HepG2 (cell line): ENCODE results near the gene PASK. TPM values are rescaled to one million over a fixed set of nuclear protein-coding genes. Genes with fewer than 3 reads are reported as not detected.

Experiments
- ATAC-seq: fragments of 200-7000 bp; cut with Tn5 transposase; 3 replicates; pipeline ENCODE4 v1.9.1; 2020; ENCODE audit warnings: mild to moderate bottlenecking, moderate library complexity
- Bru-seq: library from RNA; stranded (reverse); fragments of 400-500 nt; gene quantifications from one replicate; lab custom pipeline; 2021; lab: Mats Ljungman, UMichigan
- BruChase-seq, 2 experiments: library from RNA; stranded (reverse); fragments of 400-500 nt; gene quantifications; one replicate each; lab custom pipeline; 2021; lab: Mats Ljungman, UMichigan
- BruUV-seq: library from RNA; stranded (reverse); fragments of 400-500 nt; replicated peaks from 2 replicates; lab custom pipeline; 2021; lab: Mats Ljungman, UMichigan
- CTCF ChIA-PET: fragments of 300-600 bp; formaldehyde crosslinking; extraction: SDS; loops from one replicate; lab custom pipeline; 2021; ENCODE audit warnings: low total read pairs, inconsistent platforms, low intra/inter-chr PET ratio; lab: Yijun Ruan, JAX
- POLR2A ChIA-PET: fragments of 350-600 bp; sonication (Branson Sonifier 250); formaldehyde crosslinking; loops from one replicate; lab custom pipeline; 2020; ENCODE audit warnings: antibody characterized with exemption, inconsistent platforms; lab: Yijun Ruan, JAX
- DNase-seq: peaks from one replicate; pipeline ENCODE4 v3.0.0-alpha.2; 2015; ENCODE audit warnings: low spot score
- FAIRE-seq: peaks from 3 replicates; lab custom pipeline; 2011; peaks lifted over from hg19 to GRCh38; lab: Jason Lieb, UNC
- H2AFZ ChIP-seq: one replicate; pipeline ENCODE4 v1.6.1; 2011; ENCODE audit warnings: low read length, inconsistent platforms
- H3K27ac ChIP-seq: fragments of 300-600 bp; 3 replicates; pipeline ENCODE4 v1.8.0; 2011; ENCODE audit warnings: mixed run types, mild to moderate bottlenecking, mixed read lengths, low read length, inconsistent platforms; ENCODE audit not compliant: insufficient read depth; ENCODE audit errors: extremely low read length
- H3K27me3 ChIP-seq, 2 experiments: fragments of 200-600 bp in 1 of 2; 2 replicates in 1 of 2; 3 replicates in 1 of 2; pipeline versions ENCODE4 v1.6.0 to v1.8.0; 2011; ENCODE audit warnings: low read length in 2 of 2, mild to moderate bottlenecking in 2 of 2, moderate library complexity in 2 of 2, inconsistent platforms in 1 of 2; ENCODE audit not compliant: insufficient read depth in 2 of 2, control insufficient read depth in 1 of 2
- H3K36me3 ChIP-seq, 2 experiments: fragments of 200-600 bp in 1 of 2; replicated peaks in 1 of 2; 2 replicates in 1 of 2; 3 replicates in 1 of 2; pipeline versions ENCODE4 v1.5.1 to v1.8.0; 2011; ENCODE audit warnings: low read length in 2 of 2, inconsistent platforms in 1 of 2; ENCODE audit not compliant: insufficient read depth in 2 of 2, control insufficient read depth in 1 of 2
- H3K4me1 ChIP-seq: 2 replicates; pipeline ENCODE4 v1.5.1; 2012; ENCODE audit warnings: low read length, inconsistent platforms; ENCODE audit not compliant: insufficient read depth
- H3K4me2 ChIP-seq: 2 replicates; pipeline ENCODE4 v1.6.0; 2011; ENCODE audit warnings: low read depth, low read length, inconsistent platforms
- H3K4me3 ChIP-seq, 3 experiments: fragments of 200-600 bp in 1 of 3; sonication (generic), shearing (Covaris generic) in 1 of 3; replicated peaks in 1 of 3; 2 replicates each; pipeline ENCODE4 v1.5.1; 2011 to 2016; ENCODE audit warnings: low read length in 3 of 3, inconsistent platforms in 2 of 3, low read depth in 2 of 3, mild to moderate bottlenecking in 2 of 3, control low read depth in 1 of 3, mixed read lengths in 1 of 3; ENCODE audit not compliant: insufficient read depth in 1 of 3
- H3K79me2 ChIP-seq: one replicate; pipeline ENCODE4 v1.6.1; 2011; ENCODE audit warnings: low read length, inconsistent platforms; ENCODE audit not compliant: insufficient read depth
- H3K9ac ChIP-seq: 2 replicates; pipeline ENCODE4 v1.6.0; 2011; ENCODE audit warnings: mild to moderate bottlenecking, low read depth, low read length, inconsistent platforms; ENCODE audit not compliant: insufficient read depth
- H3K9me3 ChIP-seq: 2 replicates; pipeline ENCODE4 v1.5.1; 2012; ENCODE audit warnings: mild to moderate bottlenecking, low read length
- H4K20me1 ChIP-seq: 2 replicates; pipeline ENCODE4 v1.6.0; 2011; ENCODE audit warnings: inconsistent platforms, mild to moderate bottlenecking, low read length, moderate library complexity; ENCODE audit not compliant: insufficient read depth
- ELF4 ChIP-seq: sonication (generic); formaldehyde crosslinking; IDR thresholded peaks from 2 replicates; pipeline ENCODE4 v1.5.0; 2020; ENCODE audit warnings: missing genetic modification reagents, mild to moderate bottlenecking, moderate library complexity, borderline replicate concordance
- HCFC1 ChIP-seq: fragments of 150-350 bp; IDR thresholded peaks from 2 replicates; pipeline ENCODE4 v1.6.1; 2014; ENCODE audit warnings: low read depth, low read length
- HNRNPLL ChIP-seq: fragments of 200-400 bp; formaldehyde crosslinking; IDR thresholded peaks from 2 replicates; pipeline ENCODE4 v1.6.1; 2017; ENCODE audit warnings: mild to moderate bottlenecking, low read depth, low read length; ENCODE audit not compliant: poor library complexity, severe bottlenecking
- NFYB ChIP-seq: sonication (generic); formaldehyde crosslinking; IDR thresholded peaks from 2 replicates; pipeline ENCODE4 v1.4.0; 2020; ENCODE audit warnings: missing genetic modification reagents
- SIN3A ChIP-seq: IDR thresholded peaks from 2 replicates; pipeline ENCODE4 v1.6.1; 2011; ENCODE audit warnings: low read depth, mild to moderate bottlenecking, control low read depth, low read length, borderline replicate concordance
- ZNF329 ChIP-seq: sonication (generic); formaldehyde crosslinking; IDR thresholded peaks from 2 replicates; pipeline ENCODE4 v1.9.0; 2021; ENCODE audit warnings: low read depth, mild to moderate bottlenecking, missing genetic modification reagents
- ZNF891 ChIP-seq: sonication (generic); formaldehyde crosslinking; IDR thresholded peaks from 2 replicates; pipeline ENCODE4 v1.5.0; 2020; ENCODE audit warnings: mild to moderate bottlenecking, missing genetic modification reagents
- WGBS: methylation state at CpG from one replicate; pipeline ENCODE4 v1.1.6; 2017; ENCODE audit warnings: low lambda C conversion rate; 5-methylcytosine and 5-hydroxymethylcytosine counted together
- in situ Hi-C: cut with HindIII; loops from 2 replicates; pipeline ENCODE4 v1.10.0; 2017; ENCODE audit warnings: low pct_unique_long_range_greater_than_20kb; ENCODE audit not compliant: extremely low pct_ligation_motif_present
- intact Hi-C: fragments of 100-400 bp; cut with micrococcal nuclease; formaldehyde crosslinking; loops from one replicate; pipeline ENCODE4 v1.10.0; 2022; ENCODE audit not compliant: unreplicated experiment
- long read RNA-seq, 2 experiments: library from RNA in 1 of 2; library from polyadenylated mRNA in 1 of 2; stranded (forward) in 1 of 2; unstranded in 1 of 2; transcript quantifications; one replicate each; pipeline ENCODE4 v2.0.0, GENCODE V29; 2019 to 2022
- polyA minus RNA-seq, 3 experiments: library from RNA; depleted of rRNA, polyadenylated mRNA; stranded (reverse); fragments of >200 nt; gene quantifications; 2 replicates each; pipeline ENCODE4 v1.2.3, GENCODE V29; 2011; ENCODE audit warnings: low replicate concordance in 1 of 3
- polyA plus RNA-seq, 8 experiments: library from polyadenylated mRNA; depleted of rRNA in 3 of 8; stranded (reverse) in 7 of 8; unstranded in 1 of 8; fragments of >200 nt; fragmentation: Illumina TruSeq in 4 of 8; extraction: Trizol in 4 of 8; gene quantifications; 2 replicates each; pipeline versions ENCODE4 v1.2.1 to v1.2.3, GENCODE V29; 2011 to 2016; ENCODE audit warnings: low read depth in 4 of 8, missing spikeins in 1 of 8, mixed read lengths in 1 of 8; ENCODE audit not compliant: insufficient read depth in 1 of 8
- total RNA-seq, 5 experiments: library from RNA; depleted of rRNA; stranded (reverse); fragments of >200 nt; fragmentation: Illumina TruSeq; extraction: Trizol; gene quantifications; 2 replicates each; pipeline ENCODE4 v1.2.3, GENCODE V29; 2016; ENCODE audit warnings: low read depth in 1 of 5
- TF ChIP-seq, protein P1 (sequence below): sonication (generic); formaldehyde crosslinking; IDR thresholded peaks from 2 replicates; pipeline ENCODE4 v1.4.0; 2020; ENCODE audit warnings: missing genetic modification reagents
- TF ChIP-seq, protein P2 (sequence below): sonication (generic); formaldehyde crosslinking; IDR thresholded peaks from 2 replicates; pipeline ENCODE4 v1.5.1; 2020; ENCODE audit warnings: missing genetic modification reagents, mild to moderate bottlenecking, borderline replicate concordance

Gene PASK
- 16.0 and 17.0 TPM in 2 replicates for total RNA-seq (2016; rRNA removed; fragmentation: Illumina TruSeq; extraction: Trizol)
- total RNA-seq (2016; cell fraction: cytosol; rRNA removed; fragmentation: Illumina TruSeq; extraction: Trizol; ENCODE audit: low read depth), result 18.0 and 28.0 TPM in 2 replicates
- total RNA-seq (2016; cell fraction: insoluble cytoplasmic fraction; rRNA removed; fragmentation: Illumina TruSeq; extraction: Trizol), result 14.4 and 17.9 TPM in 2 replicates
- total RNA-seq (2016; cell fraction: membrane; rRNA removed; fragmentation: Illumina TruSeq; extraction: Trizol), result 5.9 and 7.8 TPM in 2 replicates
- 22.6 and 27.5 TPM in 2 replicates for total RNA-seq (2016; cell fraction: nucleus; rRNA removed; fragmentation: Illumina TruSeq; extraction: Trizol)
- polyA plus RNA-seq (2011; rRNA removed), result 6.9 and 7.1 TPM in 2 replicates
- polyA plus RNA-seq (2011; cell fraction: cytosol; rRNA removed), result 2.1 and 4.1 TPM in 2 replicates
- polyA plus RNA-seq (2011; cell fraction: nucleus; rRNA removed), result 36.3 and 40.3 TPM in 2 replicates
- polyA plus RNA-seq (2012), result 6.8 and 9.6 TPM in 2 replicates
- 0.79 and 1.0 TPM in 2 replicates for polyA plus RNA-seq (2016; cell fraction: cytosol; fragmentation: Illumina TruSeq; extraction: Trizol; ENCODE audit: low read depth)
- 9.2 and 11.1 TPM in 2 replicates for polyA plus RNA-seq (2016; cell fraction: insoluble cytoplasmic fraction; fragmentation: Illumina TruSeq; extraction: Trizol; ENCODE audit: low read depth)
- polyA plus RNA-seq (2016; cell fraction: membrane; fragmentation: Illumina TruSeq; extraction: Trizol; ENCODE audit: low read depth), result 1.7 and 2.3 TPM in 2 replicates
- 79.4 and 83.7 TPM in 2 replicates for polyA plus RNA-seq (2016; cell fraction: nucleus; fragmentation: Illumina TruSeq; extraction: Trizol; ENCODE audit: insufficient read depth, low read depth)
- 28.2 and 32.5 TPM in 2 replicates for polyA minus RNA-seq (2011; rRNA and poly(A)+ RNA removed; ENCODE audit: low replicate concordance)
- 3.7 and 15.6 TPM in 2 replicates for polyA minus RNA-seq (2011; cell fraction: cytosol; rRNA and poly(A)+ RNA removed)
- polyA minus RNA-seq (2011; cell fraction: nucleus; rRNA and poly(A)+ RNA removed), result 10.7 and 14.4 TPM in 2 replicates
- percentile 43 among the genes with signal in this experiment for Bru-seq, nascent RNA
- percentile 61 among the genes with signal in this experiment for BruChase-seq, experiment 1, labeled RNA remaining after a 6-hour chase
- BruChase-seq, experiment 2, labeled RNA remaining after a 2-hour chase, result percentile 56 among the genes with signal in this experiment
- long read RNA-seq, experiment 1, full-length matches to known transcripts, result 2 of 7 reads
- long read RNA-seq, experiment 1, partial matches to known transcripts, result 3 of 7 reads
- long read RNA-seq, experiment 1, other reads (novel, unspliced or antisense), result 2 of 7 reads
- long read RNA-seq, experiment 2, full-length matches to known transcripts, result 1 of 10 reads
- long read RNA-seq, experiment 2, partial matches to known transcripts, result 7 of 10 reads
- long read RNA-seq, experiment 2, other reads (novel, unspliced or antisense), result 2 of 10 reads

- peak within 1 kb of the TSS; percentile 87 for H2AFZ ChIP-seq
- ChIA-PET CTCF (interaction anchor here (1.9 kb wide), 1 partner anchor 71 kb away, joined by 9 read pairs; no protein-coding TSS in a partner anchor), POLR2A (interaction anchor here (0.8 to 2.7 kb wide), 12 partner anchors 13 to 292 kb away, joined by 3 to 21 read pairs (median 4); partner anchors contain the start of gene MTERF4)
- DNase-seq, result peak; percentile 96
- peak within 1 kb of the TSS; percentile 83 to 96 (median 91) for H3K4me3 ChIP-seq
- H3K27ac ChIP-seq, result peak within 1 kb of the TSS; percentile 36
- H3K36me3 ChIP-seq, result peaks cover 3 to 5% of the 10 kb centered on the region in 2 experiments; a peak in 3 of 5 replicates
- WGBS, result under 1% methylated on average over 35 of the region's 88 CpGs
- in situ Hi-C loops, result no loop called here
- H3K27me3 ChIP-seq, result no peaks in the 10 kb centered on the region; a peak in 1 of 5 replicates
- H3K9me3 ChIP-seq, result no peaks in the 10 kb centered on the region
- no peaks in the 10 kb centered on the region for H4K20me1 ChIP-seq
- peak; percentile 92 for ATAC-seq
- intact Hi-C loops, result loop anchor here (1.0 to 2.0 kb wide), 2 partner anchors 46 to 56 kb away; partner anchors contain the start of gene MTERF4
- H3K9ac ChIP-seq, result peak within 1 kb of the TSS; percentile 81
- H3K4me1 ChIP-seq, result peaks cover 25% of the 10 kb centered on the region
- peak; percentile 96 for FAIRE-seq
- peak within 1 kb of the TSS; percentile 99 for H3K4me2 ChIP-seq
- peaks cover 22% of the 10 kb centered on the region for H3K79me2 ChIP-seq
- no TSS peak for BruUV-seq
- TF ChIP-seq HNRNPLL (peak; percentile 88), HCFC1 (peak; percentile 33; the same call in 1 of the 2 replicates), ZNF329 (0 out of 2 replicates have a peak, but pooled peaks have one; percentile 34), NFYB (CRISPR knock-in tag) (peak; percentile 95), SIN3A (peak; percentile 80), ZNF891 (CRISPR knock-in tag) (peak; percentile 17), ELF4 (CRISPR knock-in tag) (peak; percentile 25; the same call in 1 of the 2 replicates)
- TF ChIP-seq, protein P1, sequence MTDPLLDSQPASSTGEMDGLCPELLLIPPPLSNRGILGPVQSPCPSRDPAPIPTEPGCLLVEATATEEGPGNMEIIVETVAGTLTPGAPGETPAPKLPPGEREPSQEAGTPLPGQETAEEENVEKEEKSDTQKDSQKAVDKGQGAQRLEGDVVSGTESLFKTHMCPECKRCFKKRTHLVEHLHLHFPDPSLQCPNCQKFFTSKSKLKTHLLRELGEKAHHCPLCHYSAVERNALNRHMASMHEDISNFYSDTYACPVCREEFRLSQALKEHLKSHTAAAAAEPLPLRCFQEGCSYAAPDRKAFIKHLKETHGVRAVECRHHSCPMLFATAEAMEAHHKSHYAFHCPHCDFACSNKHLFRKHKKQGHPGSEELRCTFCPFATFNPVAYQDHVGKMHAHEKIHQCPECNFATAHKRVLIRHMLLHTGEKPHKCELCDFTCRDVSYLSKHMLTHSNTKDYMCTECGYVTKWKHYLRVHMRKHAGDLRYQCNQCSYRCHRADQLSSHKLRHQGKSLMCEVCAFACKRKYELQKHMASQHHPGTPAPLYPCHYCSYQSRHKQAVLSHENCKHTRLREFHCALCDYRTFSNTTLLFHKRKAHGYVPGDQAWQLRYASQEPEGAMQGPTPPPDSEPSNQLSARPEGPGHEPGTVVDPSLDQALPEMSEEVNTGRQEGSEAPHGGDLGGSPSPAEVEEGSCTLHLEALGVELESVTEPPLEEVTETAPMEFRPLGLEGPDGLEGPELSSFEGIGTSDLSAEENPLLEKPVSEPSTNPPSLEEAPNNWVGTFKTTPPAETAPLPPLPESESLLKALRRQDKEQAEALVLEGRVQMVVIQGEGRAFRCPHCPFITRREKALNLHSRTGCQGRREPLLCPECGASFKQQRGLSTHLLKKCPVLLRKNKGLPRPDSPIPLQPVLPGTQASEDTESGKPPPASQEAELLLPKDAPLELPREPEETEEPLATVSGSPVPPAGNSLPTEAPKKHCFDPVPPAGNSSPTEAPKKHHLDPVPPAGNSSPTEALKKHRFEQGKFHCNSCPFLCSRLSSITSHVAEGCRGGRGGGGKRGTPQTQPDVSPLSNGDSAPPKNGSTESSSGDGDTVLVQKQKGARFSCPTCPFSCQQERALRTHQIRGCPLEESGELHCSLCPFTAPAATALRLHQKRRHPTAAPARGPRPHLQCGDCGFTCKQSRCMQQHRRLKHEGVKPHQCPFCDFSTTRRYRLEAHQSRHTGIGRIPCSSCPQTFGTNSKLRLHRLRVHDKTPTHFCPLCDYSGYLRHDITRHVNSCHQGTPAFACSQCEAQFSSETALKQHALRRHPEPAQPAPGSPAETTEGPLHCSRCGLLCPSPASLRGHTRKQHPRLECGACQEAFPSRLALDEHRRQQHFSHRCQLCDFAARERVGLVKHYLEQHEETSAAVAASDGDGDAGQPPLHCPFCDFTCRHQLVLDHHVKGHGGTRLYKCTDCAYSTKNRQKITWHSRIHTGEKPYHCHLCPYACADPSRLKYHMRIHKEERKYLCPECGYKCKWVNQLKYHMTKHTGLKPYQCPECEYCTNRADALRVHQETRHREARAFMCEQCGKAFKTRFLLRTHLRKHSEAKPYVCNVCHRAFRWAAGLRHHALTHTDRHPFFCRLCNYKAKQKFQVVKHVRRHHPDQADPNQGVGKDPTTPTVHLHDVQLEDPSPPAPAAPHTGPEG, result peak; percentile 90
- TF ChIP-seq, protein P2, sequence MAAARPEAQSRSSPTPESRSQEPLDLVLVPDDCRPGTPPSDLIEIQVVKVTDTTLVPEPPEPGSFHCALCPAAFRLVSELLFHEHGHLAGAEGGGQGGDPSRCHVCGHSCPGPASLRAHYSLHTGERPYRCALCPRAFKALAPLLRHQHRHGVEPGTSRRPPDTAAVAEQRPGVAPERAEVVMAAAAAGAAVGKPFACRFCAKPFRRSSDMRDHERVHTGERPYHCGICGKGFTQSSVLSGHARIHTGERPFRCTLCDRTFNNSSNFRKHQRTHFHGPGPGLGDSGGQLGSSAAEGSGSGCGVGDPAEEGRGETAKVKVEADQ (CRISPR knock-in tag), result 0 out of 2 replicates have a peak, but pooled peaks have one; percentile 33
These were observed at the start of gene PASK for GRCh38 chr2:241148891-241149674. Gene PASK, minus strand, starts transcription at chr2:241149472. Its CDS starts 6,440 bp downstream, at chr2:241143032.
